ENCODE results near the gene DOCK10.

The DOCK10 gene

DNA sequence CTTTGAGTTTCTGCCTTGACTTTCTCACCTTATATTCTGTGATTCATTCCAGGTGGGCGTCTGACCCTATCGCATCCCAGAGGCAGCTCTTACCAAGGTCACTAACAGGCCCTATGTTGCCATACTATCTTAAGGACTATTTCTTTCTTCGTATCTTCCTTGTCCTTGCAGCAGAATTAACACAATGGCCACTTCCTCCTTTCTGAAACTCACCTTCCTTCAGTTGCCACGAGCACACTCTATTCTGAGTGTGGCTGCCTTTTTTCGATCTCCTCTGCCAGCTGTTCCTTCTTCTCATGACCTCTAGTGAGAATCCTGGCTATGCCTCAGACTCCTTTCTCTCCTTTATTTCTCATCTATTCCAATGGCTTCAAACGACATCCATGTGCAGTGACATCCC, 165.7 kb downstream of the DOCK10 start:
- DNase-seq (ENCODE audit: low read depth): no peak

DNA sequence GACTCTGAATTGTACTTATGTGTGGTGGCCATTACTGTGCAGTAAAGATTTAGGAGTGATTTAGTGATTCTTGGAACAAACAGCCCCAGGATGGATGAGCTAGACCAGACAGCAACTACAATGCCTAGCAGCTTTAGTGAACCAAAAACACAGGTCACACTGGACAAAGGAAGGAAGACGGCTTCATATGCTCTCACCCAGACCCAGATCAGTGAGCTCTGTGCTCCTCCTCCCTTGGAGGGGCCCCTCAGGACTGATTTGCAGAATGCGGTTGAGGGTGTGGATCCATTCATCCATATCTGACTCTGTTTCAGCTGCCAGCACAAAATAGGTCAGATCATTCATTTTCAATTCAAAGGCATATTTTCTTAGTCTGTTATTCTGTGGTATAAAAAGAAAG, 166.4 kb downstream of the DOCK10 start:
- DNase-seq (ENCODE audit: low read depth): no peak

DNA sequence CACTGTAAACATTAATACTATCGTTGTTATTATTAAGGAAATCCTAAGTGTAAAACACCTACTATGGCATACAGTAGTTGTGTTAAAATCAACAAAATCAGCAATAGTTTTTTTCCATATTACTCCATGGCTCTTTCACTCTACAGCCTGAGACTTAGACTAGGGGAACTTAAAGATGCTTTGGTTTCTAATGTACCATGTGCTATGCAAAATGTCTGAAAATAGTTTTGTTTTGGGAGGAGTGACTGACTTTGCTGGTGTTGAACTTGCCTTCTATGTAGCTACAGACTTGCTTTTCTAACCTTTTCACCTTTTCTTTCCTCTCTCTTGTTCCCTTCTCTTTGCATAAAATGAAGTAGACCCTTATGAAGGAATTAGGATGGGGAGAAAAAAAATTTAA, 167.1 kb downstream of the DOCK10 start:
- DNase-seq (ENCODE audit: low read depth): no peak

DNA sequence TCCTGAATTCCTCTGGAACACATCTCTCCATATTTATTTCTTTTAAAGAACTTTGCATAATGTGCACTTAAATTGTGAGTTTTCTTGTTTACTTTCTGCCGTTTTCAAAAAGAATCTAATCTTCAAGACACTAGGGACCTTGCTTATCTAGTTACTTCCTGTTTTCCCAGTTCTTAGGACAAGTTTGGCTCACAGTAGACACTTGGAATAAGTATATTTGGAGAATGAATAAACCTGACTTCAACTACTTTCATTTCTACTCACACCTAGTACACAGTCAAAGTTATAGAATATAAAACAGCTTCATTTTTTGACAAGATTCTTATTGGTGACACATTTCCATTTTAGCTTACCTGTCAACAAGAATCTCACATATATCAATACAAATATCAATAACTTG, 170.5 kb downstream of the DOCK10 start:
- DNase-seq (ENCODE audit: low read depth): no peak

DNA sequence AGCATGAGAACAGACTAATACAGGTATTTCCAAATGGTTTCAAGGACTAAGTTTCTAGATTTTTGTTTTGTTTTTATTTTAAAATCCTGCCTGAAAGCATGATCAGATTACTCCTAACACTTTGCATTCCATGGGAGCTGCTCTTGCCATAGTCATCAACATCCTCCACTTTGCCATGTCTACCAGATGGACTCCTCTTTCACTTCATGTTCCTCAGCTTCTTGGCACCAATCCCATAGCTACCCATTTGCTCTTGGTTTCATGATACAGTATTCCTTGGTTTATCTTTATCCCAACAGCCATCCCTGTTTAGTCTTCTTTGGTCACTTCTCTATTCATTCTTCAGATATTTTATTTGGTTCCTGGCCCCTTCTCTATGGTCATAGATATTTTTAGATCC, 171.9 kb downstream of the DOCK10 start:
- DNase-seq (ENCODE audit: low read depth): no peak

DNA sequence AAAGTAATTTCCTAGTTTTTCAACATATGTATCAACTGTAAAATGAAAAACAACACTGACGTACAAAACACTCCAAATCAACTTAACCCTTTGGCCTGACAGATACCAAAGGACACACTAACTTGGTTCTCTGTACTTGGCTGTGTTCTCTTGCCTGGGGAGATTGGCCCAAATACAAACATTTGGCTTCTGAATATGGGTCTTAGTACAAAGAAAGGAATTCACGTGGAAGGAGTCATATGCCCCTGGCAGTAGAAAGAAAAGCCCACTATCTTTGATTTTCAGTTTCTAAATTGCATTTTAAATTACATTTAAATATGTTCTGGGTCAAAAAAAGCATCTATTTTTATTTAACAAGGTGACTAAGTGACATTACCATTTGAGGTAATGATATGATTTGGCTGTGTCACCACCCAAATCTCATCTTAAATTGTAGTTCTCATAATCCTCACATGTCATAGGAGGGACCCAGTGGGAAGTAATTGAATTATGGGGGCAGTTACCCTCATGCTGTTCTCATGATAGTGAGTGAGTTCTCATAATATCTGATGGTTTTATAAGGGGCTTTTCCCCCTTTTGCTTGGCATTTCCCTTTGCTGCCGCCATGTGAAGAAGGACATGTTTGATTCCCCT, 172.6 kb downstream of the DOCK10 start:
- DNase-seq (ENCODE audit: low read depth): no peak

DNA sequence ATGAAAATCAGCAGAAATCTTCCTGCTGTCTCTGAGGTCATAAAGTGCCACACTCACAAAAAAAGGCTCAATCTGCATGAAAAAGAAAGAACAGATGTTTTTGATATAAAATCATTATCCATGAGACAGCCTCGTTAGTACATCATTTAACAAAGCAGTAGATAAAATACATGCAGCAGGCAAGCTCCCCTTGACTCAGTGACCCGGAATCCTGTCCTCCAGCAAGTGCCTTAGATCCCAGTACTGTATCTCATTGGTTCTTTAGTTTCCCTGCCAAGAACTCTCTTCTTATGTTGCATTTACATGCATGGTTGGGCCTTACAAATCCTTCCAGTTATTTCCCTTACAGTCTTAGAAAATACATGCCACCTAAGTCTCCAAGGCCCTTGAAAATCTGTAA, 177.3 kb downstream of the DOCK10 start:
- no peak for DNase-seq (ENCODE audit: low read depth)

DNA sequence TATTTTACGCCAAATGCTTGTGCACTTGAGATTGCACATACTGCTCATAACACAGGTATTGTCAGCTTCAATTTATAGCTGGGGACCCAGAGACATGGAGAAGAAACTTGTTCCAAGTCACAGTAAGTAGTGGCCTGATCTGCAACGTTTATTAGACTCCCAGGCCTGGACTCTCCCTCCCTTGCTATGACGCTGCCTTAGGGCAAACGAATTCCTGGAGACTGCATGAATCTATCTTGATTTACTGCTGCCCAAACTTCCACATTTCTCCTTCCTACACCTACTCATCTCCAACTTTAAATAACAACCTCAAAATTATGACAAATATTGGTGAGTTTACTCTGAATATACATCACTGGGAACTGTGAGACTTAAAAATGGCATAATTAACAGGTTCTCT, 181.0 kb downstream of the DOCK10 start:
- DNase-seq (ENCODE audit: low read depth): no peak

DNA sequence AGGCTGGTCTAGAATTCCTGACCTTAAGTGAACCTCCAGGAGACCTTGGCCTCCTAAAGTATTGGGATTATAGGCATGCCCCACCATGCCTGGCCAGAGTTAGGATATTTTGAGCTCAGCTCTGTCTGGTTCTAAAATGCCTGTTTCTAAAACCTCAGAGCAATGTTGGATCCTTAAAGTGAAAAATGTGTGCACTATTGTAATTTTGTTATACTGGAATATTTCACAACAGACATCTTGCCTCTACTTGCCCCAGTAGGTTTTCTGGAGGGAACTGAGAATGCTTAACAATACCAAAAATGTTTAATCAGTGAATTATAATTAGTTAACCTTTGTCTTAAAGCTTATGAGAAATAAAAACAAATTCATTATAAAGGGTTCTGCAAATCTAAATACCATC, 181.5 kb downstream of the DOCK10 start:
- no peak for DNase-seq (ENCODE audit: low read depth)

DNA sequence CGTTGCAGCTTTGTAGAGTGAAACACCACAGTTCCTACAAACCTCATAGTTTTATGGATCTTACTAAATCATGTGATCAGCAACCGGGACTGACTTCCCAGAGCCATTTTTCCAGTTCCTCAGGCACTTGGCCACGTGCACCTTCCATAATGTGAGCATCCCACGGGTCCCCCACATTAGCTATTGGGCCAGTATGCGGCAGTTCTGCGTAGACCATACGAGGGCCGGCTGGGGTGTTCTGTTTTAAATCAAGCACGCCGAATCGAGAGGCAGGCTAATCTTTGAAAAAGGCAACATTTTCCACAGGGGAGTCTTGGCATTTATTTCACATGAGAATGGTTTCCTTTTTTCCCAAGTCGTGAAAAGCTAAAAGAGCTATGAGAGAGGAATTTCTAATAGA, 190.5 kb downstream of the DOCK10 start:
- DNase-seq (ENCODE audit: low read depth): no peak

DNA sequence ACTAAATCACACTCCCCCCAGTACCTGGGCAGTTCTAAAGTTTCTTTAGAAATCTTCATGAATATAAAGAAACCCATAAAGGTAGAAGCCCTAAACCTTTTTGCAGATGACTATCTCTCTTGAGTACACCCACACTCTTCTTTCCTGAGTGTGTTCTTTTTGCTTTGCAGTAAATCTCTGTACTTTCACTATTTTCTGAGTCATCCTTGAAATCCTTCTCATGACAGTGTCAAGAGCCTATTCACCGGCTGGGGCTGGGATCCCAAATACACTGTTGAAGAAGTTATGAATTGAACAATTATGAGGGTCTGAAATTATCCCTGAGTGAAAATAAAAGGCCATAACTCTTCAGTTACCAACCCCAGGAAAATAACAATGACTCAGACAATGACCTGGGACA, 192.2 kb downstream of the DOCK10 start:
- DNase-seq (ENCODE audit: low read depth): no peak

DNA sequence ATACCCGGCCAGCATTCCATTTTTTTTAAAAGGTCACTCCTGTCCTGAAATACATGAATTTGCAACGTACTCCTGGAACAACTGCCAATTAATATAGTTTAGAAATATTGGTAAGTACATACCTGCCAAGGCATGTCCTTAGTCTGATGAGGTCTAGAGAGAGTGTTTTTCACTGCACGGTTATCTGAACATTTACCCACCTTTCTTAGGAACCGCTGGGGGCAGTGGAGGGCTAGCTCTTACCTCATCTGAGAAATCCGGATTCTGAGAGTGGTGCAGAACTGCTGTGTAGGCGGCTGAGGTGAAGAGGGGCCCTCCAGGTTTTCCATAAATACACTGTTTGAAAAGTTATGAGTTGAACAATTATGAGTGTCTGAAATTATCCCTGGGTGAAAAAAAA, 193.0 kb downstream of the DOCK10 start:
- DNase-seq (ENCODE audit: low read depth): no peak

DNA sequence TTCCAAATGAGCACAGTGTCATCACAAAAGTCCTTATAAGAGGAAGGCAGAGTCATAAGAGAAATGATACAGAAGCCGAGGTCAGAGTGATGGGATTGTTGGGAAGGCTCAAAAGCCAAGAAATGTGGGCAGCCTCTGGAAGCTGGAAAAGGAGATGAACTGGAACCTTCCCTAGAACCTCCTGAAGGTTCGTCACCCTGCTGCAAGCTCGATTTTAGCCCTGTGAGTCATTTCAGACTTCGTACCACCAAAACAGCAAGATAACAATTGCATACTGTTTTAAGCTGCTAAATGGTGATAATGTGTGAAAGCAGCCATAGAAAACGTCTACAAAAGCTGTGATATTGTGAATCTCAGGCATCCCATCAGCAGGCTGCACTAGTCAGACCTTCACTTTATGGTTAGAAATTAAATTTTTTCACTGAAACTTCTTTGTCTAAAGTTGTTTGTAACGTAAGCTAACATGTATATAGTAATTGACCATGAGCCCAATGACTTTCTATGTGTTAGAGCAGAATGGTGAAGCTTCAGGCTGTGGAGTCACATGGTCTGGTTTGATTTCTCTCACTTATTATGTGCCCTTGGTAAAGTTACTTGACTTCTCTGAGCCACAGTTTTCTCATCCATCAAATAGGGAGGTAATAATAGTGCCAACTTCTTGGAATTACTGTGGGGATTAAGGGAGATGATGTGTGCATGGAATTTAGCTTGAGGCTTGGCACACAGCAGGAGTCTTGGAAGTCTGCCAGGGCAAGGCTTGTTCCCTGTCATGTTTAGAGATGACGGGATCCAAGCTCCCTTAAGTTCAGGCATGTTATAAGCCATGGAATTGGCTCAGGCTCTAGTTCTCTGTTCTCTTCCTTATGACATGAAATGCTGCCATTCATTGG, 194.1 kb downstream of the DOCK10 start:
- DNase-seq (ENCODE audit: low read depth): no peak

DNA sequence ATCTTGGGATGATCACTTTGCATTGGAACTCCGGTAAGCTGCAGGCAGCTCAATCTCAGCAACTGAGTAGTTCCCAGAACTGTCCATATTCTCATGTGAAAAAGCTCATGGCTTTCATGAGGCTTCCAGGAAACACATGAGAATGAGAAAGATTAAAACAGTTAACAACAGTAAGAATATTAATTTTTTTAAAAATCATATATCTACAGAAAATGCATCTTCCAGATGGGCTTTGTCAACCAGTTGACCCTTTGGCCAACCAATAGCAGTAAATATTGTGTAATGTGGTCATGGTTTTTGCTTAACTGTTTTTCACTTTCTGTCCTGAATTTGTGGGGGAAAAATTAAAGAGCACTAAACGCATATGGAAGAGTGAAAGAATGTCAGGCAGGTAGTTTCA, 194.9 kb downstream of the DOCK10 start:
- no peak for DNase-seq (ENCODE audit: low read depth)

DNA sequence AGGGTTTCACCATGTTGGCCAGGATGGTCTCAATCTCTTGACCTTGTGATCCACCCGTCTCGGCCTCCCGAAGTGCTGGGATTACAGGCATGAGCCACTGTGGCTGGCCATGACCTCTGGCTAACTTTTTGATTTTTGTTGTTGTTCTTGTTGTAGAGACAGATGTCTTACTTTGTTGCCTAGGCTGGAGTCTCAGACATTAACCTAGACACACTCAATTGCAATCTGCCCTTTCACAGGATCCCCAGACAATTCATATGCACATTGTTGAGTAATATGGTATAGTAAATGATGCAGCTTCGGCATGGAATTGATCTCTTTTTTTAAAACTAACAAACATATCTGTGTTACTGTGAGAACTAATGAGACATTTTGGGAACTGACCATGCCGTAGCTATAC, 195.6 kb downstream of the DOCK10 start:
- DNase-seq (ENCODE audit: low read depth): no peak

DNA sequence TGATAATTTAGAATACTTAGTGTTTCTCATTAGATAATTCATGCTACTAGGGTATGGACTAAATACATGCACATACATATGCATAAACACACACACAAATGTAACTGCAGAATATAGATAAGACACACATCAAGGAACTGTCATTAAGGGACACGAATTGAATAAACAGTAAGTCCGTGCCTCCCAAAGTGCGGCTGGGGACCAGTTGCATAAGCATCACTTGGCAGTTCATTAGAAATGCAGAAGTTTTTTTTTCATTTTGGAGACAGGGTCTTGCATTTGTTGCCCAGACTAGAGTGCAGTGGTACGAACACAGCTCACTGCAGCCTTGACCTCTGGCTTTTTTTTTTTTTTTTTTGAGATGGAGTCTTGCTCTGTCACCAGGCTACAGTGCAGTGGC, 196.1 kb downstream of the DOCK10 start:
- no peak for DNase-seq (ENCODE audit: low read depth)

DNA sequence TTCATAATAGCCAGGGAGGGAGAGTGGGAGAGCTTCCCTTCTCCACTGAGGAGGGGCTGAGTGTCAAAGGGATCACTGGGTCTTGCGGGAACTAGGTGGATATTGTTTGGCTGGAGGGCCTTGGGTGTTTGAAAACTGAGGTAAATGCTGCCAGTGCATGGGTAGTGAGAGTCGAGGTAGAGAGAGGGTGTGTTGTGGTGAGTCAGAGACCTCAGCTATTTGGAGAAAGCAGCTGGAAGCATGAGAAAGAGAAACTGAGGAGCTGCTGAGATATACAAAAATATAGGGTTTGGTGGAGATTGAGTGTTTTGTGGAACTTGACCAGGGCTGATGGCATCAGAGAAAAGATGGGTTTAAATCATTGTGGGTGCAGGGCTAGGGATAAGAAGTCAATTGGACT, 199.1 kb downstream of the DOCK10 start:
- DNase-seq (ENCODE audit: low read depth): no peak

DNA sequence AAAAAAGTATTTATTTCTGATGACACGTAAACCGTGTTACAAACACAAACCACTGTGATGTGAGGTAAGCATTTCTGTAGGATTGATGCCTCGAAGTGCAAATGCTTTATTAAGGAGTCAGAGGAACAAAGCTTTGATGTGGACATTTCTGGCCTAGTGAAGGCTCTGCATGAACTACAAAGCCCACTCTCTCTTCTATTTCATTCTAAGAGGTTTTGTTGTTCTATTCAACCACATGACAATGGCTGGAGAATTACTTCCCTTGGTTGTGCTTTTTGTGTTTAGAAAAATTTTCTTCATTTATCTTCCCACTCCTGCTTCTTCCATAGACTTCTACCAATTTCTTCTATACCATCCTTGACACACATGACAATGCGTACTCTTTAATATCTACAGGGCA, 200.4 kb downstream of the DOCK10 start:
- DNase-seq (ENCODE audit: low read depth): no peak

DNA sequence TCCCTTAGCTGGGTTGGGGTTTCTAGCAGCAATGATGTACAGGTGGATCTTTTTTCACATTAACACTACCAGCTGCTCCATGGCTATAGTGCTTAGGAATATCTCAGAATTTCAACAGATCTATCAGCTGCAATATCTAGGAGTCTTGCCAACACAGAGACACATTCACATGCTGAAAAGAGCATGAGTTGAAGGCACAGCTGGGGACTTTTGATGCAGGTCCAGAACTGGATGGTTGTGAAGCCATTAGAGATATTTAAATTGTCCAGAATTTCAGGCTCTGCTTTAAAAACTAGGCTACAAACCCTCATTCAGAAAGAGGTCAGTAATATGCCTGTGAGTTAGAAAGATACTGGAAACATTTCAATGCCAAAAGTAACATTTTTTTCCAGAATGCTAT, 203.9 kb downstream of the DOCK10 start:
- no peak for DNase-seq (ENCODE audit: low read depth)

DNA sequence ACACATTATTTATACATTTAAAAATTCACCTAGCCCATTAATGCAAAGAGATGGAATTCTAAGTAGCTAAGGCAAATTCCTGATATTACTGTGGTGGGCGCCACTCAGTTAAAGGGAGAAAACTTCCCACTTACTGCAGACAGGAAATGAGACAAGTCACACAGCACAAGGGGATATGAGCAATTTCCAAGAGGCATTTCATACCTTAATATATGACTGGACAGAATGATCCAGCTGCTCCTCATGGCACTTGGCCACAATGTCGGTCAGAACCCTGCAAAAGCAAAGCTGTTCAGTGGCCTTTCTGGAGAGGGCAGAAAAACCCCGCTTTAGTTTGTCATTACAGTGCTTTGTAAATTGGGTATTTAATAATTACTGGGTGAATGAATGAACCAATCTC, 204.7 kb downstream of the DOCK10 start:
- no peak for DNase-seq (ENCODE audit: low read depth)

DNA sequence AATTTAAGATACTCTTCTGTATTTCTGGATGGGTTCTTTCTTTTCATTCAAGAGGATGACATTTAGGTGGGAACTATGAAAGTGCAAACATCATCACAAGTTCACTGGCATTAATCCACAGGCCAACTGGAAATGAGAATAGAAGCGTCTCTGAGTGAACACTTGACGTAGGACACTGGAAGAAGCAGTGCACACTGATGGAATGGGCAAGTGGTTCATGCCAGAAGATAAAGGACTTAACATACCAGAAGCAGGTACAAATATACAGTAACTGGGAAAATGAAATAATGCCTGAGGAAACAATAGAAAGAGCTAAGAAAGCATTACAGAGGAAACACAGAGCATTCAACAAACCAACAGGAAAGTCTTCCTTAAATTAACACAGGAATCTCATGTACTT, 205.2 kb downstream of the DOCK10 start:
- DNase-seq (ENCODE audit: low read depth): no peak

DNA sequence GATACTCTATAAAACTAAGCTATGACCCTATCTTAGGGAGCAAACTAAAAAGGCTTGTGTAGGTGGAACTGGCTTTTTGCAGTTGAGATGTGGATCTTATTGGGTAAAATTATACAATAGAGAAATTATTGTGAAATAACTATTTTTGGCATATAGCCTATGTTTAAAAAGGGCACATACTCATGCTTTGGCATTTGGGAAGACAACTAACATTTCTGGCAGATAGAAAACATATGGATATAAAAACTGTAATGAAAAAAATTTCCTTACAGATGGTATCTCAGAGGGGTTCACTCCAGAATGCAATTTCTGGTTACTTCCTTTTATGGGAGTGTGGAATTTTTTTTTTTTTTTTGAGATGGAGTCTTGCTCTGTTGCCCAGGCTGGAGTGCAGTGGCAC, 206.0 kb downstream of the DOCK10 start:
- no peak for DNase-seq (ENCODE audit: low read depth)

DNA sequence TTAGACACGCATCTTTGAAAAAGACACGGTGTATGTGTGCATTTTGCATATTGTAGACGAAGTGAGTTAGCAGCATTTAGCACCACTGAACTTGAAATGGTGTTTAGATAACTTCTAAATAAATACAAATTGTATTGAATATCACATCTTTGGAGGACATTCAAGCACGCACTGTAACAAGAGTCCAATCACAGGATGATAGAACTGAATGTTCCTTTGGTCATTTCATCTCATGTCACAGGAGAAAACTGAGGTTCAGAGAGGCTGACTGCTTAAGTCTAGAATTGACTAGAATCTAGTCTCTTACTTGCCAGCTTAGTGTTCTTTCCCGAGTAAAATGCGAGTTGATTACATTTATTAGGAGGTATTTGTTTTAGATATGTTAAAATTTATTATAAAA, 206.9 kb downstream of the DOCK10 start:
- DNase-seq (ENCODE audit: low read depth): no peak

DNA sequence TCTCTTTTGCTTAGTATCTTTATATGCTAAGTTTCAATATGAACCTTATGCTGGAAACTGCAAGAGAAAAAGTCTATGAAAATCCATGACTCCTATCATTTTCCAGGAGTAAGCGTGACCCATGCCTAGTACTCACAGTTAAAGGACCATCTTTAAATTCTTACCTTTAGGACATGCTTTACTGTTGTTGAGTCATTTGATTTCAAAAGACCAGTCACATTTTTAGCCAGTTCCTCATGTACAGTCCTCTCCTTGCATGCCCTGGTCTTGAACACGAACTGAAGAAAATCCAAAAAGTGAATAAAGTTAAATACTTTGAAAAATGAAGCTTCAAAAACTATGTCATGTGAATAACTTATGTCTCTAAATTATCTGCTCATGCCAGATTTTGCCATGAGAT, 208.3 kb downstream of the DOCK10 start:
- no peak for DNase-seq (ENCODE audit: low read depth)

Measured in stimulated activated CD8-positive, alpha-beta memory T cell treated with anti-CD3 and anti-CD28 coated beads, Interleukin-7, amount 100 ng/mL, for 24 hours (primary cell).